ENCODE data around the gene DNAH10. TPM values are rescaled to one million over a fixed set of nuclear protein-coding genes. Genes with fewer than 3 reads are reported as not detected.
"Not testable (repeated sequence)": the region's sequence is repeated elsewhere in the genome, so short reads cannot be mapped to it uniquely, and the experiment has no call there.

Gene DNAH10
- total RNA-seq, 1 donor from 2014 or later: 0.25 TPM

- intact Hi-C loops (cut with micrococcal nuclease): not testable (repeated sequence)
Observed at GRCh38 chr12:123789422-123789821, 27.3 kb downstream of the DNAH10 start.

GRCh38 chr12:123790905-123791467 is 28.9 kb downstream of the DNAH10 start:
- intact Hi-C loops (cut with micrococcal nuclease): no loop called here

- intact Hi-C loops (cut with micrococcal nuclease): no loop called here
Observed at GRCh38 chr12:123794027-123794426, 31.9 kb downstream of the DNAH10 start.

- intact Hi-C loops (cut with micrococcal nuclease): no loop called here
Observed at GRCh38 chr12:123798518-123798917, 36.4 kb downstream of the DNAH10 start.

- intact Hi-C loops (cut with micrococcal nuclease): no loop called here
Observed at GRCh38 chr12:123799227-123799626, 37.1 kb downstream of the DNAH10 start.

GRCh38 chr12:123801573-123802178 is 39.6 kb downstream of the DNAH10 start:
- intact Hi-C loops (cut with micrococcal nuclease): loop anchor here (1.0 kb wide), 1 partner anchor 183 kb away; no protein-coding TSS in a partner anchor

- intact Hi-C loops (cut with micrococcal nuclease): no loop called here
Observed at GRCh38 chr12:123805173-123805572, 43.1 kb downstream of the DNAH10 start.

- intact Hi-C loops (cut with micrococcal nuclease): no loop called here
Observed at GRCh38 chr12:123807002-123807401, 44.9 kb downstream of the DNAH10 start.

GRCh38 chr12:123807670-123808069 is 45.6 kb downstream of the DNAH10 start:
- intact Hi-C loops (cut with micrococcal nuclease): no loop called here

GRCh38 chr12:123808167-123808566 is 46.1 kb downstream of the DNAH10 start:
- intact Hi-C loops (cut with micrococcal nuclease): no loop called here

GRCh38 chr12:123813349-123813748 is 51.2 kb downstream of the DNAH10 start:
- intact Hi-C loops (cut with micrococcal nuclease): no loop called here

- intact Hi-C loops (cut with micrococcal nuclease): no loop called here
Observed at GRCh38 chr12:123815968-123816367, 53.9 kb downstream of the DNAH10 start.

- intact Hi-C loops (cut with micrococcal nuclease): no loop called here
Observed at GRCh38 chr12:123816896-123817537, 54.9 kb downstream of the DNAH10 start.

- intact Hi-C loops (cut with micrococcal nuclease): no loop called here
Observed at GRCh38 chr12:123822804-123823203, 60.7 kb downstream of the DNAH10 start.

GRCh38 chr12:123828120-123828519 is 66.0 kb downstream of the DNAH10 start:
- intact Hi-C loops (cut with micrococcal nuclease): no loop called here

GRCh38 chr12:123828854-123829547 is 66.9 kb downstream of the DNAH10 start:
- intact Hi-C loops (cut with micrococcal nuclease): no loop called here

- intact Hi-C loops (cut with micrococcal nuclease): no loop called here
Observed at GRCh38 chr12:123829561-123829960, 67.5 kb downstream of the DNAH10 start.

GRCh38 chr12:123830675-123831074 is 68.6 kb downstream of the DNAH10 start:
- intact Hi-C loops (cut with micrococcal nuclease): no loop called here

- intact Hi-C loops (cut with micrococcal nuclease): no loop called here
Observed at GRCh38 chr12:123832052-123832451, 70.0 kb downstream of the DNAH10 start.

GRCh38 chr12:123833830-123834229 is 71.7 kb downstream of the DNAH10 start:
- intact Hi-C loops (cut with micrococcal nuclease): no loop called here

GRCh38 chr12:123834845-123835244 is 72.7 kb downstream of the DNAH10 start:
- intact Hi-C loops (cut with micrococcal nuclease): no loop called here

- intact Hi-C loops (cut with micrococcal nuclease): no loop called here
Observed at GRCh38 chr12:123836292-123836691, 74.2 kb downstream of the DNAH10 start.

All from T-helper 1 cell treated with Interleukin-12 subunit alpha and Interleukin-12 subunit beta and Interleukin-4 antibody, amounts not matched to agents 30 ng/mL and 1 ng/mL, for 36 hours (primary cell).